DMS79 treated with DMSO at 0.1 percent for 48 hours (cell line): ENCODE measurements around the gene GCK.
A peak's percentile ranks its signal among the peaks of the same experiment; 100 is the strongest.

Experiments
- DNase-seq: peaks from one replicate; lab custom pipeline; 2025; lab: John Stamatoyannopoulos, UW

The GCK gene

DNA sequence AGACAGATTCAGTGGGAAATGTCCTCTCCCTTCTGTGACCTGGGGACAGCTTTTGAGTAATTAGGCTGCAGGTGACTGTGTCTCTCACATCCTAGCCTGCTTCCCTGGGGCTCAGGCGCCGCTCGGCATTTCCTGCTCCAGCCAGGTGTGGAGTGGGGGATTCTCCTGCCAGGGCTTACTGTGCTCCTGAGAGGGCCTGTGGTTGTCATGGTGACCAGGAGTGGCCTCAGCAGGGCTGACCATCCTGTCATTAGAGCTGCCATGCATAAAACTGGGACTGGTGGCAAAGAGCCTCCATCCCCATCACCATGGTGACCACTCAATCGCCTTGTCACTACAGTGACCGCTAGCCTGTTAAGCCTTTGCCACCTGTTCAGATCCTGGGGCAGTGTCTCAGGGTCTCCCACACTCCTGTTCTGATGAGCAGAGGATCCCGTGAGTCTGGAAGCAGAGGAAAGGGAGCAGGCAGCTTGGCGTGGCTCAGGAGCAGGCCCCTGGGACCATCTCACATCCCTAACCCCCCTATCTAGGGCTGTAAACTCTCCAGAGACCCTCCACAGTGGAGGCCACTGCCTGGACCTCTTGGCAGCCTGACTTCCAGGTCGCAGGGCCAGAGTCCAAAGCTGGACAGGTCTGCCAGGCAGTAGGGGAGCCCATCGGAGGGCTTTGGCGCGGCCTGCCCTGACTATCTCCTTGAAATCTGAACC lies at the start of gene GCK:
GCK (minus strand) TSS at position 154 of the 707 bp plus-strand sequence. CDS start 486 bp downstream, outside the sequence.
- peak; percentile 96 for DNase-seq

DNA sequence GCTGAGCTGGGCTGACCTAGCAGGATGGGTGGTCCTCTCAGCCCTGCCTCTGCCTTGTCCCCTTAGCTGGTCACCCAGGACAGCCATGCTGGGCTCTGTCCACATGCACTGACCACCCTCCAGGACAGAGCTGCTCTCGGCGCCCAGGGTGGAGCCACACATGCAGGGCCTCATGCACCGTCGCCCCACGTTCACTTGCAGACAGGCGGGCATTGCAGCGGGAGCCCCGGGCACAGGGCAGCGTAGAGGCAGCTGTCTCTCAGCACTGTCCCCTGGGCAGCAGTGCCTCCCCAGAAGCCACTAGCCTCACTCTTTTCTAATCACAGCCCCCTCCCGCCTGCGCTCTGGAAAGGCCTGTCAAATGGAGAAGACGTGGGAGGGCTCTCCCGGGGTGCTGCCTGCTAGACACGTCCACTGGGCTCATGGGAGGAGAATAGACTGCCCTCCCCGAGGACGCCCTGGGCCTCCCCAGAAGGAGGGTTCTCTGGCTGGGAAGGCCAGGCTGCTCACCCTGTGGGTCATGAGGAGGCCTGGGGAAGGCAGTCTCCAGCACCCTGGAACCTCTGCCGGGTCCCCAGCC lies 49.0 kb upstream of the GCK start:
- no peak for DNase-seq

DNA sequence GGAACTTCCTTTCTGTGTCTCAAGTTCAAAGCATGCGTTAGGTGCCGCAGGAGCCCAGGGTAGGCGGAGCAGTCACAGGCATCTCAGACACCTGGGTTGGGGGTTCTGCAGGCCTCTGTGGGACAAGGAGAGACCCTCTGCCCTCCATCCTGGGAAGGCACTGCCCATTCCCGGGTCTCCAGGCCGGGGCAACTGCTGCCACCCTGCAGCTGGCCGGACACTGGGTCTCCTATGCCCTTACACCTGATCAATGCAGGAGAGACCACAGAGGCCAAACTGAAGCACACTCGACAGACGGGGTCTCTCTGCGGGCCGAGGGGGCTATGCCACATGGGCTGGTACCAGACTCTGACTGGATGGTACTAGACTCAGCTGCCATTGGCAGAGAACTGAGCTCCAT lies 48.5 kb upstream of the GCK start:
- DNase-seq: no peak

DNA sequence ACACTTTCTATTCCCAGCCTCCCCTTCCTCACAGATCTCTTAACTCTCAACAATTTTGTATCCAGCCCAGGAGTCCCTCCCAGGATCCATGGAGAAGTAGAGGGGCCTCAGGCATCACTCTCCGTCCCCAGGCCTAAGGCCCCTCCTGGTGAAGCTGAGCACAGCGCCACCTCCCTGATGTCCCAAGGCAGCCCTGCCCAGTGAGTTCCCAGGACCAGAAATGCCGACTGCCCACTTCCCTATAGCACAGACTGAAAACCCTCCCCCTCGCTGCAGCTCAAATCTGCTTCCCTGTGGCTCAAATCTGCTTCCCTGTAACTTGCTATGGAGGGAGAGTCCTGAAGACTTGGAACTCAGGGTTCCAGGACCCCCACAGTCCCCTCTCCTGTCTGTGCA lies 47.1 kb upstream of the GCK start:
- DNase-seq: no peak

GRCh38 chr7:44235582-44236332 lies 46.5 kb upstream of the GCK start:
- peak; percentile 29 for DNase-seq

DNA sequence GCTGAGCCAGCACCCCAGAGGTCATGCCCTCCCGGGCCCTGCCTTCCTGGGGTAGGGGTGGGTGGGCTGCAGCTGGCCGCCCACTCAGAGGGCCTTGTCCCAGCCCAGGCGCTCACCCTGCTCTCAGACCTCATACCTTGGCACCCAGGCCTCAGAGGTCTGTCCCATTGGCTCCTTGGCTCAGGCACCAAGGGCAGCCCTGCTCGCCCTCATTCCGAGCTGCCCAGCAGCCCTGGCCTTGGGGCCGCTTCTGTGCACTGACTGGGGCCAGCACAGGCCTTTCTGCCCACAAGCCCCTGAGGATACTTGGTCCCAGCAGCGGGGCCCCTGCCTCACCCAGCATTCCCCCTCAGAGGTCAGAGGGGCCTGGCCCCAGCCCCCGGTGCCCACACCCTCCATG lies 45.8 kb upstream of the GCK start:
- DNase-seq: no peak

- DNase-seq: no peak
Measured at GRCh38 chr7:44232901-44233715, 43.9 kb upstream of the GCK start.

DNA sequence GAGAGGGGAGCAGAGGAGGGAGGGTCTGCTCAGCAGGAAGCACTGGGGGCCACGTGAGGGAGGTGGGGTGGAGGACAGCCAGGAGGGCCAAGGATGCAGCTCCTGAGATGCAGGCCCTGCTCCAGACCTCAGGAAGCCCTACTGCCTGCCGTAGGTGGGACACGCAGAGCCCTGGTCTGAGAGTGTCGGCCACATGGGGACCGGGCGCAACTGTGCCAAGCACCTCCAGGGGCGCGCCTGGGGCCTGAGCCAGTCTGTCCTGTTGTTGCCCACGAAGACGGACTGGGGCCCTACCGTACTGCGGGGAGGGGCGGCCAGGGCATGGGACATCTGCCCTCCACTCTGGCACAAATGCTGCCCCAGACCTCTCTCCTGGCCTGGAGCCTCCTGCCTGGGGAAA lies 43.2 kb upstream of the GCK start:
- DNase-seq: no peak

- DNase-seq: no peak
Measured at GRCh38 chr7:44231088-44231487, 41.8 kb upstream of the GCK start.

DNA sequence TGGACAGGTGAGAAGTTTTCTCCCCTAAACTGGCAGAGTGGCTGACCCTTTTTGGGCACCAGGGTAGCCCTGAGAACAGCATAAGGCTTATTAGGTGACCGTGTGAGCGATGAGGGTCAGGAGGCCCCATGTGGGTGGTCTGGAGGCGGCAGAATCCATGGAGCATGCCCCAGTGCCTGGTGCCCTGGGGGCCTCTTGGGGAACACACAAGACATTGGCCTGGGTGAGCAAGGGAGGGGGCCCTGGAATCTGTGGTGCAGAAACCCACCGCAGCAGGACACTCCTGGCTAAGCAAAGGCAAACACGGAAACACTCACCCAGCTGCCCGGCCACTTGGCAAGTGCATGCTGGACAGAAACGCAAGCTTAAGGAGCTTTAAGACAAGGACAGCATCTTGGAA lies 41.0 kb upstream of the GCK start:
- no peak for DNase-seq

GRCh38 chr7:44229546-44230105 lies 40.4 kb upstream of the GCK start:
- DNase-seq: no peak

- DNase-seq: no peak
Measured at GRCh38 chr7:44228571-44229350, 39.5 kb upstream of the GCK start.

GRCh38 chr7:44227911-44228310 lies 38.7 kb upstream of the GCK start:
- no peak for DNase-seq

GRCh38 chr7:44226396-44226753 lies 37.1 kb upstream of the GCK start:
- no peak for DNase-seq

- peak; percentile 68 for DNase-seq
Measured at GRCh38 chr7:44225566-44226395, 36.5 kb upstream of the GCK start.

DNA sequence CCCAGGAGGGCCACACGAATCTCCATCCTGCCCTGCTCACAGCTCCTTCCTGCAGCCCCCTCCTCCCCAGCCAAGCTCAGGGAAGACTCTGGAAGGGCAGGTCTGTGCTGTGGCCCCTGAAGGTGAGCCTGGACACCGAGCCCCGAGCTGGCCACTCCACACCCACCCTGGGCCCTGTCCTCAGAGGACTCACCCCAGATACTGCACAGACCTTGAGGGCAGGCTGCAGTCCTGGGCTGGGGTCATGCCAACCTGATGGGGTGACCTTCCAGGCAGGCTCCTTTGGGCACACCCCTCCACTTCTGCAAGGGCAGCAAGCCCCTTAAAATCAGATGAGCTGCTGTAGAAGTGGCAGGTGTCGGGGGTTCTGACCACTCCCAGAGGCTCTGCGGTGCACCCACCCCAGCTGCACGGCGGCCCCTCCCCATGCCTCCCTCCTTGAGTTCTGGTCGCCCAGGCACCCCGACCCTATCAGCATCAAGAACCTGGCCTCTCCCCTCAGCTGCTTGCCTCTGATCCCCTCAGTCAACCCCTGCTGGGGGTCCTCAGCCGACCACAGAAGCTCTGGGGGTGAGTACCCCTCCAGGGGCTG lies 35.8 kb upstream of the GCK start:
- peak; percentile 63 for DNase-seq

DNA sequence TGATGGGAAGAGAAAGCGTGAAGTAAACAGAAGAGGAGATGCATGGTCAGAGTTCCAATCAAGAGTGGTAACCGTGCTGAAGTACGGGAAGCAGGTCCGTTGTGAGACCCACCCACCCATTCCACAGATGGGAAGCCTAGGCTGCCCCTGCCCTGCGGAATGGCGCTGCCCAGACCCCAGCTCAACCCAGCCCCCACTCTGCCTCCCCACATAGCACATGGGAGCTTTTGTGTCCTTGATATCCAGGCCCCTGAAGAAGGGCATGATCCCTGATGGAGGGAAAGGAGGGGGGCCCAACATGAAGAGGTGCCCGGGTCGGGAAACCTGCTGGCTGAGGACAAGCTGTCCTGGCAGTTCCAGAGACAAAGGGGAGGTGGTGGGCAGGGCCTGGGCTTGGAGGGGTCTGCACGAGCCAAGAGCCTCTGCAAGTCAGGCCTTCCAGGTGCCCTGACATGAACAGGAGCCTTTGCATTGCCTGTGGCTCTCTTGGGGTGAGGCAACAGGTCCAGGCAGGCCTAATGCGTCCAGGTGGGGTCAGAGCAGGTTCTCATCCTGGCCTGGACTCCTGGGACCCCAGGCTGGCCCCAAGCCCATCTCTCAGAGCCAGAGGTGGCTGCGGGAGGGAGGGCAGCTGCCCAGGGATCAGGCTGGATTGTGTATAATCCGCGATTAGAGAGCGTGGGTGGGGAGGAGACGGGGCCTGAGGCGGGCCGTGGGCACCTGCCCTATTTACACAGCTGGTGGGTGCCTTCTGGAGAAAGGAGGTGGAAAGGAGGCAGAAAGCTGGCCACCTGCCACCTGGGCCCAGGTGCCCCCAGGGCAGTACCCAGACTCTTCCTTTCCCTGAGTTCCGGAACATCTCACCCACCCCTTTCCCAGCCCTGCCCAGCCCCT lies 35.1 kb upstream of the GCK start:
- peak; percentile 96 for DNase-seq

GRCh38 chr7:44223362-44224079 lies 34.3 kb upstream of the GCK start:
- peak; percentile 38 for DNase-seq
